Left kidney (tissue), 2 donors: ENCODE data around the gene C8A. TPM values are rescaled to one million over a fixed set of nuclear protein-coding genes. Genes with fewer than 3 reads are reported as not detected.

Experiments used
- DNase-seq: peaks from one replicate; pipeline ENCODE4 v3.0.0-alpha.2; 2013
- polyA plus RNA-seq: library from polyadenylated mRNA; unstranded; fragments of 120-200 nt; gene quantifications from one replicate; pipeline ENCODE4 v1.2.1, GENCODE V29; 2013; ENCODE audit not compliant: insufficient read length

Gene C8A
- polyA plus RNA-seq, 1 donor: not detected

DNA sequence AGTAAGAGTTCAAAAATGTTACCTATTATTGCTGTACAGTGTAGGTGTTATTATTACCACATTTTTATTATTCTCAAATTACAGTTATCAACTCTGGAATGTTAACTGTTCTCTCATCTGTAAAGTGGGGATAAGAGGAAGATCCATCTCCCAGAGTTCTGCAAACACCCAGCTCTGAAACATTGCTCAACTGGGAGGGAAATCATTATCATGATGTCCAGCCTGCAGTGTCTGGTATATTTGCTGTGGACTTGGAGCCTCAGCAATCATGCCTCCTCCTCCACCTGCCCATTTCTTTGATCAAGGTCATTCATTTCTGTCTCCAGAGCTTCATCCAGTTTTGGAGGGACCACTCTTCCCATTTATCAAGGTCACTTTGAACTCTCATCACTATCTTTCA lies 39.4 kb downstream of the C8A start:
- DNase-seq: no peak

GRCh38 chr1:56897150-56898004 lies 42.8 kb downstream of the C8A start:
- DNase-seq: no peak

DNA sequence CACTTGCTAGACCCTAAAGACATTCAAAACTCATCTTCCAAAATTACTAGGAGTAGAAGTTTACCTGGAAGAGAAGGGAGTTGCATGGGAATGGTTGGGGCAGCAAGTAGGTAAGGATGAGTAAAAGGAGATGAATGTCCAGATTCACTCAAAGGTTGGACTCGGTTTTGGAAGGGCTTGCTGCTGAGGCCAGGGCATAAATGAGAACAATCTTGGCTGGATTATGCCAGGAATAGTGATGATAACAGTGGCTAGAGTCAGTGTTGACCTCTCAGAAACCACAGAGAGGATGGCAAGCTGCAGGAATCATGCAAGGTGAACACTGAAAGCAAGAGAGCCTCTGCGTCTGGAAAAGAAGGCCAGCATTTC lies 43.4 kb downstream of the C8A start:
- no peak for DNase-seq

GRCh38 chr1:56898879-56899278 lies 44.3 kb downstream of the C8A start:
- no peak for DNase-seq

DNA sequence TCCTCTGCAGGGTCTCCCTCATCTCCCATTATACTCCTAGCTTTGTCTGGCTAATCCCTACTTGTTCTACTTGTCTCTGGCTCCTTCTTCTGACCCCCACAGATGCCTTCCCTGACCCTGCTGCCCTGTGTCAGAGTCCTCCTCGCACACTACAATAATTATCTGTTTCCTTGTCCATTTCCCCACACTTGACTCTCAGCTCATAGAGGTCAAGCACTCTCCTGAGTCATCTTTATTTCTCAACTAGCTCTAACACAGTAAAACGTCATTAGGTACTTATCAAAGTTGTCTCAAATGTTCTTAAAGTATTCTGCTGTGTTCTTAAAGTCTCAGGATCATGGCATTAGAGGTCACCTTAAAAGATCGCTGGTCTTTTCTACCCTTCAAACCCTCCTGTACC lies 47.1 kb downstream of the C8A start:
- no peak for DNase-seq

DNA sequence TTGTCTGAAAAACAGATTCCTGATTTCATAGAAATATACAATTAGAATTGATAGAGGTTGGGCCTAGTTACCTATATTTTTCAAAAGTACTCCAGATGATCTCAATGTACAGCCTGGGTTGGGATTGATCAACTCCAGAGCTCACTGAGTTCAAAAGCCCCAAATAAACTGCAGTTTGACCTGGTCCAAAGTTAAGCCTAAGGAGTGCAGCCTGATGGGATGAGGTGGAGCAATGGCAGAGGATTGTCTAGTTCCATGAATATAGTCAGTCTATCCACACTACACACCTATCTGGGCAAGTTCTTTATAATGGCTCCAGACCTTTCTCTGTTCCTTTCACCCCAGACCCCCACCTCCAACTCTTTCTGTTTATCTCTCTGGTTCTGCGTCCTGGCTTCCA lies 49.2 kb downstream of the C8A start:
- no peak for DNase-seq

GRCh38 chr1:56904663-56905397 lies 50.2 kb downstream of the C8A start:
- DNase-seq: no peak

DNA sequence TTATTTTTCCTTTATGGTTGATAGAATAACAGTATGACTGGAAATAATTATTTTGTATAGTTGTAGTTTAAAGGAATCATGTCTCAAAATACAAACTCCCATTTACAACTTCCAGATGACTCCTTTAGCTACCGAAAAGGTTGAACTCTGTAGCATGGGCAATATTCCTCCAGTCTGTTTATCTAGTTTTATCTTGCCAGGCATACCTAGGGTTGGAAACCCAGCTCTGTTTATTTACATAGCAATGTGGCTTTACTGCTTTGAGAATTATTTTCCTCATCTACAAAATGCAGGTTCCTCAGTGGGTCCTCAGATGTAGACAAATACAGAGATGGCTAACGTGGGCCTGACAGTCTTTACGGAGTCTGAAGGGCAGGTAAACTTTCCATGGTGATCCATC lies 51.1 kb downstream of the C8A start:
- no peak for DNase-seq

DNA sequence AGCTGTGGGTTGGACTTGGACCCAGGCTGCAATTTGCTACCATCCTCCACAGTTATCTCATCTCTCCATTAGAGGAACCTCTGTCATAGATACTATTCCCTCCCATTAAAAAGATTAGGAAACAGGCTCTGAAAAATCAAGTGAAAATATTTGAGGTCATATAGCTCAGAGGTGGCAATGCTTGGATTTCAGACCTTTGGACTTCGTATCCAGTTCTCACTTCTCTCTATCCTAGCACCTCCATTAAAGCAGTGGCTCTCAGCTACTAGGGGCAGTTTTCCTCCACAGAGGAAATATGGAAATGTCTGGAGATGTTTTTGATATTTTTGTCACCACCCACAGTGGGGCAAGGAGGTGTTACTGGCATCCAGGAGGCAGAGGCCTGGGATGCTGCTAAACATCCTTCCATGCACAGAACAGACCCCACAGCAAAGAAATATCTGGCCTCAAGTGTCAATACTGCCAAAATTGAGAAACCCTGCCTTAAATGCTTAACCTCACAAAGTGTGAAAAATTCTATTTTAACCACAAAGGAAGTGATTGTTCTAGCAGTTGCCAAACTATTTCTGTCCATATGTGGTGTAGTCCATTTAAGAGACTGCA lies 54.1 kb downstream of the C8A start:
- DNase-seq: no peak

DNA sequence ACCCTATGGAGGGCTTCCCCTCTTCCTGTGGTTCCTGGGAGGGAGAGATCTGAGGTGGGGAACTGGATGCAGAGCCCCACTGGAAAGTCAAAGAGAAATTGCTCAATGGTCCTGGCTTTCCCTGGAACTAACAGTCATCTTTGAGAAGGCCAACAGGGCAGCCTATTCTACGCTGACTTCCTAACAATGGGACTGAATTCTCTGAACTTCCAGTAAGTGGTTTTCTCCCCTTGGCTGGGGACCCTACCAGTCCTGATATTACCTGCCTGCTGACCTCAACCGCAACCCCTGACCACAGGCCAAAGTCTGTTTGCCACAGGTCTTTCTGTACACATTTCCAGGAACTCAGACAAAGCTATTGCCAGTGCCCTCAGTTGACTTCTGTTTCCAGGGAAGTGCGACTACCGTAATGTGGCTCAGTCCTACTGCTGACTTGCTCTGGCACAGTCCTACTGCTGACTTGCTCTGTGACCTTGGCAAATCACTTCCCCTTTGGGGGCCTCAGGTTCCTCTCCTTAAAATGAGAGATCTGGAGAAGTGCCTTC lies 55.9 kb downstream of the C8A start:
- no peak for DNase-seq

GRCh38 chr1:56911098-56911938 lies 56.7 kb downstream of the C8A start:
- no peak for DNase-seq

- no peak for DNase-seq
Observed at GRCh38 chr1:56912325-56912724, 57.7 kb downstream of the C8A start.

- DNase-seq: no peak
Observed at GRCh38 chr1:56915960-56916359, 61.4 kb downstream of the C8A start.

DNA sequence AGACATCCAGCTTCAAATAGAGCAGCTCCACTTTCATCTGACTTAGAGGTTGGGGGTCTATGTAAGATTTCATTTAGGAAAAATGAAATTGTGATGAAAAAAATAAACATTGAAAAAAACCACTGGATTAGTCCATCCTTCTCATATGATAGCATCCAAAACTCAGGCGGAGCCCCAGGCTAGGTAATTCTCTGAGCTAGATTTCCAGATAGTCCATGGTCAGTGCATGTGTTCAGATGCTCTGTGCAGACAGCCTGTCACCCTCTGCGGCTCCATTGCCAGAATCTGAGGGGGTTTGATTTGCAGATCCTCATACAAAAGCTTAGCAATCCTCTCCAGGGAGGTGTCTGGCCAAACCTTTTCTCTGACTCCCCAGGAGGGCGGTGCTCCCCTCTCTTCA lies 62.0 kb downstream of the C8A start:
- no peak for DNase-seq

DNA sequence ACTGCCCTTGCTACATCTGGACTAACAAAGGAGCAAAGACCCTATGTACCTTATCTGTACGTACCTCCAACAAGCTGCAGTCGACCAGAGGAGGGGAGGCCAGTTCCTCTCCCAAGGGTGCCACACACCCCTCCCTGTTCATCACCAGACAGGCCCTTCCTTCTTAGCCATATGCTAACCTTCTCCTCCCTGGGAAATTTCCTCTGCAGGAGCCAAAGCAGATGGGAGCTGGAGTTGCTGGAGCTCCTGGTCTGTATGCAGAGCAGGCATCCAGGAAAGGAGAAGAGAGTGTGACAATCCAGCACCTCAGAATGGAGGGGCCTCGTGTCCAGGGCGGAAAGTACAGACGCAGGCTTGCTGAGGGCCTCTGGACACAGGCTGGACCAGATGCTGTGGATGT lies 62.8 kb downstream of the C8A start:
- no peak for DNase-seq

GRCh38 chr1:56920591-56921001 lies 66.0 kb downstream of the C8A start:
- DNase-seq: no peak

- DNase-seq: no peak
Observed at GRCh38 chr1:56921479-56921878, 66.9 kb downstream of the C8A start.

- no peak for DNase-seq
Observed at GRCh38 chr1:56922070-56922469, 67.5 kb downstream of the C8A start.

GRCh38 chr1:56922507-56922906 lies 67.9 kb downstream of the C8A start:
- DNase-seq: no peak

- DNase-seq: no peak
Observed at GRCh38 chr1:56923201-56923600, 68.6 kb downstream of the C8A start.

DNA sequence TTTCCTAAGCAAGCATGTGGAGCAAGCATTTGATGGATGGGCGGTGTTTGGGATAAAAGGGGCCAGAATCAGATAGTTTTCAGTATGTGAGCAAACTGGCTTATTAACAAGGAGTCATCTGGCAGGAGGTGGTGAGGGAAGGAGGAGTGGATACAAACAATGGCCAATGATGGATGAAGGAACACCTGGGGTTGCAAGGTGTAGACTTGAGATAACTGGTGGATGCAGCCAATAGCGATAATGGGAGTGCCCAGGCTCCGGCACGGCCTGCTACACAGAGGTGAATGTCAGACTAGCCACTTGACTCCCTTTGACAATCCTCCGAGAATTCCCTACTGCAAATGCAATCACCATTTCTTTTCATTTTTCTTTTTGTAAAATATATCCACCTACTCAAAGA lies 69.5 kb downstream of the C8A start:
- DNase-seq: no peak

DNA sequence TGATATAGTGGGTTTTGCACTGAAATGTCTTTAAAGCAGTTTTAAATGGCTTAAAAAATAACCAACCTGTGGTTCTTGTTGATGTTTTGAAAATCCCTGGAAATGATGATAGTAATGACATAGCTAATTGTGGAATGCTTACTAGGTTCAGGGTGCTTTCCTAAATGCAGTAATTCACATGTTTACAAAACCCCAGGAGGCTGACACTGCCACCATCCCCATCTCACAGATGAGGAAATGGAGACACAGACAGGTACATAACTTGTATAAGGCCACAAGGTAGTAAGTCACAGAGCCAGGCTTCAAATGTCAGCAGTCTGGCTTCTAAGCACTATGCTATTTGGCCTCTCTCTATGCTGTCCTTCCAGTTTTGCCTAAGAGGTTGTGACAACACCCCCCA lies 70.6 kb downstream of the C8A start:
- no peak for DNase-seq
